DND-41 (cell line): ENCODE results near the gene ODAD4.

Experiments
- EZH2 ChIP-seq: IDR thresholded peaks from 3 replicates; pipeline ENCODE4 v1.6.1; 2012; ENCODE audit warnings: borderline replicate concordance, low read depth, mild to moderate bottlenecking, moderate library complexity, low read length, inconsistent platforms; ENCODE audit not compliant: severe bottlenecking
- TF ChIP-seq, protein P1 (sequence below): IDR thresholded peaks from 2 replicates; pipeline ENCODE4 v1.5.1; 2012; ENCODE audit warnings: borderline replicate concordance, low read length, moderate library complexity, mild to moderate bottlenecking; ENCODE audit not compliant: poor library complexity, severe bottlenecking; ENCODE audit errors: extremely low read depth

- TF ChIP-seq, protein P1, sequence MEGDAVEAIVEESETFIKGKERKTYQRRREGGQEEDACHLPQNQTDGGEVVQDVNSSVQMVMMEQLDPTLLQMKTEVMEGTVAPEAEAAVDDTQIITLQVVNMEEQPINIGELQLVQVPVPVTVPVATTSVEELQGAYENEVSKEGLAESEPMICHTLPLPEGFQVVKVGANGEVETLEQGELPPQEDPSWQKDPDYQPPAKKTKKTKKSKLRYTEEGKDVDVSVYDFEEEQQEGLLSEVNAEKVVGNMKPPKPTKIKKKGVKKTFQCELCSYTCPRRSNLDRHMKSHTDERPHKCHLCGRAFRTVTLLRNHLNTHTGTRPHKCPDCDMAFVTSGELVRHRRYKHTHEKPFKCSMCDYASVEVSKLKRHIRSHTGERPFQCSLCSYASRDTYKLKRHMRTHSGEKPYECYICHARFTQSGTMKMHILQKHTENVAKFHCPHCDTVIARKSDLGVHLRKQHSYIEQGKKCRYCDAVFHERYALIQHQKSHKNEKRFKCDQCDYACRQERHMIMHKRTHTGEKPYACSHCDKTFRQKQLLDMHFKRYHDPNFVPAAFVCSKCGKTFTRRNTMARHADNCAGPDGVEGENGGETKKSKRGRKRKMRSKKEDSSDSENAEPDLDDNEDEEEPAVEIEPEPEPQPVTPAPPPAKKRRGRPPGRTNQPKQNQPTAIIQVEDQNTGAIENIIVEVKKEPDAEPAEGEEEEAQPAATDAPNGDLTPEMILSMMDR = no peak
- TF ChIP-seq EZH2 = no peak
Observed at GRCh38 chr17:41907185-41907556, 23.2 kb upstream of the ODAD4 start.
